ENCODE measurements around the gene STEAP2.

STEAP2 gene

DNA sequence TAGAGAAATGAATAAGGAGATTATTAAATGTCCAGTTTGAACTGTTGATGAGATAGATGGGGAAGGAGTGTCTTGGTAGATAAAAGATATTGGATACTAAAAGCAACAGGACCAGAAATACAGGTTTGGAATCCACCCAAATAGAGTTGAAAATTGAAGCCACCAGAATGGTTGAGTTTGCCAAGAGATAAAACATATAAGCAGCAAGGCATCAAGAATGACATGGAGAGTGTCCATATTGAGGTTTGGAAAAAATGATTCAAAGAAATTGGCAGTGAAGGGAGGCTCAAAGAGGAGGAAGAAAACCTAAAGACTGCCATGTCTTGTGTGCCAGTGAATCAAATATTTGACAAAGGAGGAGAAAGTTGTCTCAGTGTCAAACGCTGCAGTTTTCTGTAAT is 57.6 kb downstream of the STEAP2 start:
- Histone ChIP-seq H3K36me3 (ENCODE audit: insufficient read depth, low read length) (no peaks in the 10 kb centered on the region), H3K9ac (ENCODE audit: low read depth, low read length, poor library complexity, severe bottlenecking) (no peak overlapping the region), H2AFZ (ENCODE audit: low read length) (no peak overlapping the region), H3F3A (ENCODE audit: low read depth) (no peaks in the 10 kb centered on the region), H3K9me3 (ENCODE audit: insufficient read depth, low read depth, low read length) (no peaks in the 10 kb centered on the region), H3K27me3 (ENCODE audit: insufficient read depth, low read length, poor library complexity, severe bottlenecking) (no peaks in the 10 kb centered on the region), H3K4me2 (ENCODE audit: low read depth, low read length, poor library complexity, severe bottlenecking) (no peak overlapping the region), H3K4me3 (ENCODE audit: low read length, poor library complexity, severe bottlenecking) (no peak overlapping the region), H3K4me1 (ENCODE audit: insufficient read depth, low read length, poor library complexity, severe bottlenecking) (no peaks in the 10 kb centered on the region), H3K79me2 (ENCODE audit: insufficient read depth, low read length) (no peaks in the 10 kb centered on the region), H4K20me1 (ENCODE audit: insufficient read depth, low read length, poor library complexity, severe bottlenecking) (no peaks in the 10 kb centered on the region), H3K9me2 (replicated peaks; ENCODE audit: low read depth, low read length) (no peaks in the 10 kb centered on the region)
- TF ChIP-seq EZH2phosphoT487 (IDR thresholded peaks at IDR 0.05; ENCODE audit: borderline replicate concordance) = no peak
- TF ChIP-seq, protein P1, sequence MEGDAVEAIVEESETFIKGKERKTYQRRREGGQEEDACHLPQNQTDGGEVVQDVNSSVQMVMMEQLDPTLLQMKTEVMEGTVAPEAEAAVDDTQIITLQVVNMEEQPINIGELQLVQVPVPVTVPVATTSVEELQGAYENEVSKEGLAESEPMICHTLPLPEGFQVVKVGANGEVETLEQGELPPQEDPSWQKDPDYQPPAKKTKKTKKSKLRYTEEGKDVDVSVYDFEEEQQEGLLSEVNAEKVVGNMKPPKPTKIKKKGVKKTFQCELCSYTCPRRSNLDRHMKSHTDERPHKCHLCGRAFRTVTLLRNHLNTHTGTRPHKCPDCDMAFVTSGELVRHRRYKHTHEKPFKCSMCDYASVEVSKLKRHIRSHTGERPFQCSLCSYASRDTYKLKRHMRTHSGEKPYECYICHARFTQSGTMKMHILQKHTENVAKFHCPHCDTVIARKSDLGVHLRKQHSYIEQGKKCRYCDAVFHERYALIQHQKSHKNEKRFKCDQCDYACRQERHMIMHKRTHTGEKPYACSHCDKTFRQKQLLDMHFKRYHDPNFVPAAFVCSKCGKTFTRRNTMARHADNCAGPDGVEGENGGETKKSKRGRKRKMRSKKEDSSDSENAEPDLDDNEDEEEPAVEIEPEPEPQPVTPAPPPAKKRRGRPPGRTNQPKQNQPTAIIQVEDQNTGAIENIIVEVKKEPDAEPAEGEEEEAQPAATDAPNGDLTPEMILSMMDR (conservative IDR thresholded peaks at IDR 0.05; ENCODE audit: low read length) = no peak

DNA sequence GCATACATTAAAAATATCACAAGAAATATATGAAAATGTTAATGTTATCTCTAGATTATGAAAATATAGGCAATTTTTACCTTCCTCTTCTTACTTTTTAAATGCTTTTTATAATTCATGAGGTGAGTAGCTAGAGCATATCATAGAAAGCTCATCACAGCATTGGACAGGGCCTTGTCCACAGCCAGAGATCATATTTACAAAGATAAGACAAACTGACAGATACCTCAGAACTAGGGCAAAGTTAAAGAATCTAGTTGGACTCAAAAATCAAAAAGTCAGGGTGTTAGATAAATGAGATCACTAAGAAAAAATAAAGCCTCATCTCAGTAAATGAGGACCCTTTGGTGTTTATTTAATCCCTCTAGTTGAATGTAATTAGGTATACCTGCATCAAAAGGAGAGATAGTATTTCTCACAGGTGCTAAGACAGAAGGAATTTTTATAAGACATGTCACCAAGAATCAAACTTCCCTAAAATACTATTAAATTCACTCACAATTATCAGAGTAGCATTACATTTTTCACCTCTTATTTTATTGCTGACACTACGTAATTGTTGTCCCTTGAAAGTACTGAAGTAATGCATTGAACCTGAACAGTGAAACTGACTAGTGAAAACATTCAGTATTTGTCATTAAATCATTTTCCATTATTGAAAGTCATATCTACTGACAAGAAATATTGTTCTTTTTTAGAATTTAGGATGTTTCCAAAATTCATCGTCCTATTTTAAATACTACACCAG is 59.1 kb downstream of the STEAP2 start:
- Histone ChIP-seq H3K9ac (ENCODE audit: low read depth, low read length, poor library complexity, severe bottlenecking) (no peak overlapping the region), H3K79me2 (ENCODE audit: insufficient read depth, low read length) (no peaks in the 10 kb centered on the region), H3F3A (ENCODE audit: low read depth) (no peaks in the 10 kb centered on the region), H3K4me2 (ENCODE audit: low read depth, low read length, poor library complexity, severe bottlenecking) (no peak overlapping the region), H3K27me3 (ENCODE audit: insufficient read depth, low read length, poor library complexity, severe bottlenecking) (no peaks in the 10 kb centered on the region), H3K9me2 (replicated peaks; ENCODE audit: low read depth, low read length) (no peaks in the 10 kb centered on the region), H3K36me3 (ENCODE audit: insufficient read depth, low read length) (no peaks in the 10 kb centered on the region), H3K4me3 (ENCODE audit: low read length, poor library complexity, severe bottlenecking) (no peak overlapping the region), H4K20me1 (ENCODE audit: insufficient read depth, low read length, poor library complexity, severe bottlenecking) (no peaks in the 10 kb centered on the region), H3K4me1 (ENCODE audit: insufficient read depth, low read length, poor library complexity, severe bottlenecking) (no peaks in the 10 kb centered on the region), H2AFZ (ENCODE audit: low read length) (no peak overlapping the region), H3K9me3 (ENCODE audit: insufficient read depth, low read depth, low read length) (no peaks in the 10 kb centered on the region)
- TF ChIP-seq, protein P1 (conservative IDR thresholded peaks at IDR 0.05; ENCODE audit: low read length) = no peak
- no peak for TF ChIP-seq EZH2phosphoT487 (IDR thresholded peaks at IDR 0.05; ENCODE audit: borderline replicate concordance)

DNA sequence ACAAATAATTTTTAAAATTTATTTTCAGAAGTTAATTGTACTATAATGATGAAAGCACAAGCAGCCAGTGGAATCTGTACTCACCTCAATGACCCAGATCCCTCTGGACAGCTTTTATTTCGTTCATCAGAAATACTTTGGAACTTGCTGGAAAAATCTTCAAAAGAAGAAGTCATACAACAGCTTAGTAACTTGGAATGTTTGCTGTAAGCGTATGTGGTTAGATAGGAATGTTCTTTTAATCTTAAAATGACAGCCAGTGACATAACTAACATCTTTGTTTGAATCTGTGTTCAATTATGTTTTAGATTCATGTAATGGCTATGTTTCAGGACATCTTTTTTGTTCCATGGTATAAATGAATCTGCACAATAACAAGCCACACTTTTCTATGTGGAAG is 60.2 kb downstream of the STEAP2 start:
- Histone ChIP-seq H4K20me1 (ENCODE audit: insufficient read depth, low read length, poor library complexity, severe bottlenecking) (no peaks in the 10 kb centered on the region), H3K9me3 (ENCODE audit: insufficient read depth, low read depth, low read length) (no peaks in the 10 kb centered on the region), H3K36me3 (ENCODE audit: insufficient read depth, low read length) (no peaks in the 10 kb centered on the region), H3F3A (ENCODE audit: low read depth) (no peaks in the 10 kb centered on the region), H3K4me2 (ENCODE audit: low read depth, low read length, poor library complexity, severe bottlenecking) (no peak overlapping the region), H3K4me3 (ENCODE audit: low read length, poor library complexity, severe bottlenecking) (no peak overlapping the region), H2AFZ (ENCODE audit: low read length) (no peak overlapping the region), H3K9me2 (replicated peaks; ENCODE audit: low read depth, low read length) (no peaks in the 10 kb centered on the region), H3K4me1 (ENCODE audit: insufficient read depth, low read length, poor library complexity, severe bottlenecking) (no peaks in the 10 kb centered on the region), H3K9ac (ENCODE audit: low read depth, low read length, poor library complexity, severe bottlenecking) (no peak overlapping the region), H3K27me3 (ENCODE audit: insufficient read depth, low read length, poor library complexity, severe bottlenecking) (no peaks in the 10 kb centered on the region), H3K79me2 (ENCODE audit: insufficient read depth, low read length) (no peaks in the 10 kb centered on the region)
- no peak for TF ChIP-seq EZH2phosphoT487 (IDR thresholded peaks at IDR 0.05; ENCODE audit: borderline replicate concordance)
- TF ChIP-seq, protein P1 (conservative IDR thresholded peaks at IDR 0.05; ENCODE audit: low read length) = no peak
